HCT116 (cell line): ENCODE results near the gene CYTH2. TPM values are rescaled to one million over a fixed set of nuclear protein-coding genes. Genes with fewer than 3 reads are reported as not detected.

ENCODE experiments used
- ATAC-seq: fragments of 200-7000 bp; cut with Tn5 transposase; 2 replicates; pipeline ENCODE4 v1.9.1; 2020; ENCODE audit warnings: mild to moderate bottlenecking, moderate library complexity
- BruUV-seq: library from RNA; stranded (reverse); fragments of 400-500 nt; replicated peaks from 2 replicates; lab custom pipeline; 2021; lab: Mats Ljungman, UMichigan
- CTCF ChIA-PET: fragments of 300-600 bp; sonication (Branson Sonifier 250); formaldehyde crosslinking; loops from one replicate; lab custom pipeline; 2021; ENCODE audit warnings: antibody characterized with exemption; lab: Charles Lee
- POLR2A ChIA-PET: fragments of 300-600, 350-600 bp; sonication (Branson Sonifier 250); formaldehyde crosslinking; loops from one replicate; lab custom pipeline; 2021; ENCODE audit warnings: antibody characterized with exemption; lab: Charles Lee
- RAD21 ChIA-PET, 2 experiments: fragments of 300-600 bp; sonication (Branson Sonifier 250); formaldehyde crosslinking; loops; one replicate each; lab custom pipeline; 2023; ENCODE audit warnings: low total read pairs in 2 of 2; ENCODE audit not compliant: uncharacterized antibody in 2 of 2, unreplicated experiment in 2 of 2, low non-redundant PET in 1 of 2; lab: Charles Lee
- DNase-seq: peaks from one replicate; pipeline ENCODE4 v3.0.0-alpha.2; 2010; ENCODE audit warnings: low read depth, low spot score
- H2AFZ ChIP-seq: fragments of 200-600 bp; shearing (Covaris generic), sonication (generic); 2 replicates; pipeline ENCODE4 v1.6.1; 2017; ENCODE audit warnings: low read depth, mixed run types, mixed read lengths, antibody characterized with exemption, low read length; ENCODE audit not compliant: poor library complexity, severe bottlenecking
- H3K27ac ChIP-seq: 2 replicates; pipeline ENCODE4 v1.5.1; 2012; ENCODE audit warnings: low read depth, low read length
- H3K27me3 ChIP-seq: fragments of 200-600 bp; sonication (generic); 2 replicates; pipeline ENCODE4 v1.6.1; 2016; ENCODE audit warnings: mixed run types, low read length, mixed read lengths; ENCODE audit not compliant: insufficient read depth
- H3K36me3 ChIP-seq, 2 experiments: fragments of 200-500 bp in 1 of 2; fragments of 200-600 bp in 1 of 2; sonication (Bioruptor generic) in 1 of 2; sonication (generic) in 1 of 2; 2 replicates each; pipeline versions ENCODE4 v1.5.1 to v1.6.1; 2014 to 2016; ENCODE audit warnings: low read length in 2 of 2, inconsistent platforms in 1 of 2, mixed read lengths in 1 of 2, mixed run types in 1 of 2; ENCODE audit not compliant: insufficient read depth in 2 of 2, control insufficient read depth in 1 of 2
- H3K4me1 ChIP-seq, 2 experiments: fragments of 200-600 bp in 1 of 2; sonication (generic) in 1 of 2; 2 replicates each; pipeline versions ENCODE4 v1.5.1 to v1.6.1; 2012 to 2017; ENCODE audit warnings: low read length in 2 of 2, inconsistent platforms in 1 of 2, mild to moderate bottlenecking in 1 of 2, mixed read lengths in 1 of 2, mixed run types in 1 of 2, moderate library complexity in 1 of 2; ENCODE audit not compliant: insufficient read depth in 2 of 2, control insufficient read depth in 1 of 2
- H3K4me2 ChIP-seq: fragments of 200-600 bp; sonication (generic); 2 replicates; pipeline ENCODE4 v1.6.1; 2017; ENCODE audit warnings: mixed run types, low read length, mixed read lengths
- H3K4me3 ChIP-seq, 2 experiments: fragments of 200-600 bp in 1 of 2; sonication (generic) in 1 of 2; replicated peaks in 1 of 2; 2 replicates each; pipeline ENCODE4 v1.5.1; 2011 to 2016; ENCODE audit warnings: low read length in 2 of 2, control low read depth in 1 of 2, low read depth in 1 of 2, mild to moderate bottlenecking in 1 of 2, mixed read lengths in 1 of 2, mixed run types in 1 of 2
- H3K79me2 ChIP-seq: fragments of 200-600 bp; sonication (generic); 2 replicates; pipeline ENCODE4 v1.6.1; 2017; ENCODE audit warnings: mild to moderate bottlenecking, mixed run types, low read length, moderate library complexity, mixed read lengths; ENCODE audit not compliant: insufficient read depth
- H3K9ac ChIP-seq: fragments of 200-600 bp; sonication (generic); 2 replicates; pipeline ENCODE4 v1.6.1; 2016; ENCODE audit warnings: low read length, mixed read lengths
- H3K9me2 ChIP-seq: fragments of 200-600 bp; sonication (generic), shearing (Covaris generic); 2 replicates; pipeline ENCODE4 v1.6.1; 2017; ENCODE audit warnings: mixed run types, mild to moderate bottlenecking, moderate library complexity; ENCODE audit not compliant: insufficient read depth
- H3K9me3 ChIP-seq, 2 experiments: fragments of 200-500 bp in 1 of 2; fragments of 200-600 bp in 1 of 2; sonication (Bioruptor generic) in 1 of 2; sonication (generic) in 1 of 2; 2 replicates each; pipeline ENCODE4 v1.6.1; 2014 to 2017; ENCODE audit warnings: low read length in 2 of 2, mixed read lengths in 2 of 2, inconsistent platforms in 1 of 2, low read depth in 1 of 2, mild to moderate bottlenecking in 1 of 2, mixed run types in 1 of 2, moderate library complexity in 1 of 2; ENCODE audit not compliant: control insufficient read depth in 1 of 2, insufficient read depth in 1 of 2
- H4K20me1 ChIP-seq: fragments of 200-600 bp; sonication (generic), shearing (Covaris generic); 2 replicates; pipeline ENCODE4 v1.6.1; 2017; ENCODE audit warnings: mixed run types, mild to moderate bottlenecking, moderate library complexity; ENCODE audit not compliant: insufficient read depth
- ATF3 ChIP-seq: IDR thresholded peaks from 2 replicates; pipeline ENCODE4 v1.6.1; 2012
- CBX3 ChIP-seq: IDR thresholded peaks from 2 replicates; pipeline ENCODE4 v1.6.1; 2012; ENCODE audit warnings: low read depth
- CEBPB ChIP-seq: IDR thresholded peaks from 2 replicates; pipeline ENCODE4 v1.6.1; 2012; ENCODE audit warnings: low read depth
- CTCF ChIP-seq, 3 experiments: fragments of 200-600 bp in 1 of 3; sonication (generic) in 1 of 3; IDR thresholded peaks in 2 of 3; conservative IDR thresholded peaks in 1 of 3; 2 replicates each; pipeline ENCODE4 v1.5.1; 2012 to 2017; ENCODE audit warnings: low read depth in 2 of 3, low read length in 2 of 3, antibody characterized with exemption in 1 of 3, borderline replicate concordance in 1 of 3, control low read depth in 1 of 3, mild to moderate bottlenecking in 1 of 3, mixed read lengths in 1 of 3, mixed run types in 1 of 3, moderate library complexity in 1 of 3; ENCODE audit not compliant: insufficient read depth in 1 of 3
- EGR1 ChIP-seq: IDR thresholded peaks from 2 replicates; pipeline ENCODE4 v1.6.1; 2012; ENCODE audit warnings: low read depth
- ELF1 ChIP-seq: IDR thresholded peaks from 2 replicates; pipeline ENCODE4 v1.6.1; 2012; ENCODE audit warnings: low read depth, borderline replicate concordance
- EZH2 ChIP-seq: fragments of 200-600 bp; sonication (generic); IDR thresholded peaks from 2 replicates; pipeline ENCODE4 v1.6.1; 2017; ENCODE audit warnings: antibody characterized with exemption, mixed run types
- EZH2phosphoT487 ChIP-seq: fragments of 200-600 bp; IDR thresholded peaks from 2 replicates; pipeline ENCODE4 v1.6.1; 2018; ENCODE audit warnings: antibody characterized with exemption, borderline replicate concordance
- FOSL1 ChIP-seq: IDR thresholded peaks from 2 replicates; pipeline ENCODE4 v1.6.1; 2012; ENCODE audit warnings: low read depth
- JUND ChIP-seq: IDR thresholded peaks from 2 replicates; pipeline ENCODE4 v1.6.1; 2012
- MAX ChIP-seq: IDR thresholded peaks from 2 replicates; pipeline ENCODE4 v1.6.1; 2012
- POLR2A ChIP-seq: IDR thresholded peaks from 2 replicates; pipeline ENCODE4 v1.7.0; 2011; ENCODE audit warnings: borderline replicate concordance; ENCODE audit not compliant: insufficient read depth, insufficient read length; ENCODE audit errors: extremely low read depth
- POLR2AphosphoS5 ChIP-seq: IDR thresholded peaks from 2 replicates; pipeline ENCODE4 v1.6.1; 2011; ENCODE audit warnings: mild to moderate bottlenecking, low read depth, low read length, moderate library complexity
- RAD21 ChIP-seq: IDR thresholded peaks from 2 replicates; pipeline ENCODE4 v1.6.1; 2012; ENCODE audit warnings: low read depth, mild to moderate bottlenecking
- SIN3A ChIP-seq: IDR thresholded peaks from 2 replicates; pipeline ENCODE4 v1.6.1; 2012; ENCODE audit warnings: low read depth
- SP1 ChIP-seq: IDR thresholded peaks from 2 replicates; pipeline ENCODE4 v1.6.1; 2012; ENCODE audit warnings: low read depth
- SRF ChIP-seq: IDR thresholded peaks from 2 replicates; pipeline ENCODE4 v1.6.1; 2012; ENCODE audit warnings: low read depth
- TCF7L2 ChIP-seq: IDR thresholded peaks from 2 replicates; pipeline ENCODE4 v1.7.0; 2011; ENCODE audit warnings: borderline replicate concordance, inconsistent platforms; ENCODE audit not compliant: insufficient read depth, insufficient read length; ENCODE audit errors: extremely low read depth
- YY1 ChIP-seq: IDR thresholded peaks from 2 replicates; pipeline ENCODE4 v1.6.1; 2011; ENCODE audit warnings: low read length, low read depth, moderate library complexity, mild to moderate bottlenecking; ENCODE audit not compliant: insufficient replicate concordance; ENCODE audit errors: extremely low read depth
- ZFX ChIP-seq: fragments of 450-650 bp; IDR thresholded peaks from 2 replicates; pipeline ENCODE4 v1.6.1; 2017
- ZNF274 ChIP-seq: fragments of 200-500 bp; sonication (Bioruptor generic); IDR thresholded peaks from 2 replicates; pipeline ENCODE4 v1.6.1; 2014; ENCODE audit warnings: mild to moderate bottlenecking, low read depth, low read length, inconsistent platforms
- intact Hi-C: fragments of 100-400 bp; cut with micrococcal nuclease; formaldehyde crosslinking; loops from 2 replicates; pipeline ENCODE4 v1.10.0; 2022
- total RNA-seq: library from RNA; stranded (reverse); gene quantifications from one replicate; pipeline ENCODE4 v1.2.1, GENCODE V29; 2021; ENCODE audit not compliant: unreplicated experiment

CYTH2 gene
- total RNA-seq, 1 experiment from 2014 or later = 75.3 TPM

- H3K9ac ChIP-seq = peak within 1 kb of the TSS; percentile 98
- POLR2A ChIA-PET = interaction anchor here (1.7 kb wide), 1 partner anchor 12 kb away, joined by 5 read pairs; no protein-coding TSS in a partner anchor
- RAD21 ChIA-PET = interaction anchor here in 1 of 2 experiments (1.2 kb wide), 1 partner anchor 138 kb away, joined by 4 read pairs; no protein-coding TSS in a partner anchor
- H3K4me2 ChIP-seq = peak within 1 kb of the TSS; percentile 83
- no peaks in the 10 kb centered on the region for H3K9me3 ChIP-seq
- H3K79me2 ChIP-seq = peaks cover 49% of the 10 kb centered on the region
- H3K4me3 ChIP-seq = peak within 1 kb of the TSS; percentile 73 to 99
- peak; percentile 87 for ATAC-seq
- intact Hi-C loops = no loop called here
- BruUV-seq = TSS peak; percentile 68
- H2AFZ ChIP-seq = no peak within 1 kb of the TSS
- H4K20me1 ChIP-seq = no peaks in the 10 kb centered on the region; the same call in 1 of the 2 replicates
- H3K27ac ChIP-seq = peak within 1 kb of the TSS; percentile 85
- peaks cover 18 to 37% of the 10 kb centered on the region in 2 experiments for H3K36me3 ChIP-seq
- CTCF ChIA-PET = interaction anchor here (0.7 to 1.9 kb wide), 5 partner anchors 9 to 163 kb away, joined by 3 to 8 read pairs (median 5); no protein-coding TSS in a partner anchor
- H3K27me3 ChIP-seq = no peaks in the 10 kb centered on the region
- peak; percentile 95 for DNase-seq
- H3K4me1 ChIP-seq = peaks cover 8 to 20% of the 10 kb centered on the region in 2 experiments
- no peaks in the 10 kb centered on the region for H3K9me2 ChIP-seq
- TF ChIP-seq YY1 = peak; percentile 96
- TF ChIP-seq EZH2 = no peak
- TF ChIP-seq EGR1 = peak; percentile 45; the same call in 1 of the 2 replicates
- peak; percentile 86; the same call in 1 of the 2 replicates for TF ChIP-seq ELF1
- peak; percentile 98 for TF ChIP-seq MAX
- TF ChIP-seq ZNF274 = no peak
- TF ChIP-seq SRF = no peak
- TF ChIP-seq ZFX = no peak; the same call in 1 of the 2 replicates
- TF ChIP-seq EZH2phosphoT487 = no peak
- no peak for TF ChIP-seq RAD21
- TF ChIP-seq CBX3 = 0 out of 2 replicates have a peak, but pooled peaks have one; percentile 17
- TF ChIP-seq POLR2A = peak; percentile 56
- TF ChIP-seq SP1 = 0 out of 2 replicates have a peak, but pooled peaks have one; percentile 42
- TF ChIP-seq POLR2AphosphoS5 = peak; percentile 66; the same call in 1 of the 2 replicates
- TF ChIP-seq ATF3 = no peak
- no peak for TF ChIP-seq TCF7L2
- no peak for TF ChIP-seq JUND
- TF ChIP-seq FOSL1 = no peak
- no peak for TF ChIP-seq CEBPB
- peak; percentile 97 for TF ChIP-seq SIN3A
- TF ChIP-seq CTCF (IDR thresholded peaks at IDR 0.05 in 2 of 3, conservative IDR thresholded peaks at IDR 0.05 in 1 of 3; ENCODE audit: borderline replicate concordance in 1 of 3, insufficient read depth in 1 of 3, low read depth in 2 of 3, low read length in 2 of 3) = 0 out of 6 replicates have a peak, but pooled peaks of 1 of the 3 experiments have one; percentile 7
These were observed 23.3 kb upstream of the CYTH2 start, which contains the start of gene GRWD1 for GRCh38 chr19:48445606-48446481. Gene GRWD1 (plus strand): TSS chr19:48445983. CDS start chr19:48446006, 23 bp downstream.
